ENCODE results near the gene PRTN3. TPM values are rescaled to one million over a fixed set of nuclear protein-coding genes. Genes with fewer than 3 reads are reported as not detected.

PRTN3 gene, protein sequence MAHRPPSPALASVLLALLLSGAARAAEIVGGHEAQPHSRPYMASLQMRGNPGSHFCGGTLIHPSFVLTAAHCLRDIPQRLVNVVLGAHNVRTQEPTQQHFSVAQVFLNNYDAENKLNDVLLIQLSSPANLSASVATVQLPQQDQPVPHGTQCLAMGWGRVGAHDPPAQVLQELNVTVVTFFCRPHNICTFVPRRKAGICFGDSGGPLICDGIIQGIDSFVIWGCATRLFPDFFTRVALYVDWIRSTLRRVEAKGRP
- not detected for polyA plus RNA-seq (2013, experiment 1 of 2)
- polyA plus RNA-seq (2013, experiment 2 of 2), result 0.04 TPM

DNA sequence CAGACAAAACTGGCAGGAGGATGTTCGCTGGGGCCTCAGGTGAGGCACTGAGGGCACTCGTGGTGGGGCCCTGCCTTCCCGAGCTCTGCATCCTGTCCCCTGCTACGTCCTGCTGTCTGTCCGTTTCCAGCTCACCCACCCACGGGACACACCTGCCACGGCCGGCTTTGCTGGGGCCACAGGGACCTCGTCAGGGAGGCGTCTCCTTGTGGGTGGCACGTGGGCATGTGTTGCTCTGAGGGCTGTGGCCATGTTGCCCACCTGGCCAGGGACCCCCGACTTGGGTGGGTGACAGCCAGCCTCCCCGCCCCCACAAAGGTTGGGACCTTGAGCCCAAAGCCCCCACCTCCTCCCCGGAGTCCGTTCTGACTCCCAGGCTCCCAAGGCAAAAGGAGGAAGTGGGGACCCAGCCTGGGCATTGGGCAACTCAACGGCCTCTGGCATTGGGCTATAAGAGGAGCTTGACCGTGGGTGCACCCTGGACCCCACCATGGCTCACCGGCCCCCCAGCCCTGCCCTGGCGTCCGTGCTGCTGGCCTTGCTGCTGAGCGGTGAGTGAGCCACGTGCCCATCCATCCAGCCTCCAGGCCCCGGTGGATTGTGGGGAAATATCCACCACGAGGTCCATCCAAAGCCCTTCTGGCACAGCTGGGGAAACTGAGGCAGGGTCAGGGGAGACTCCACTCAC, at the start of gene PRTN3:
Gene PRTN3 (plus strand): TSS at position 481 of the 688 bp plus-strand sequence. CDS start 10 bp downstream, at position 491.
- Histone ChIP-seq H3K18ac (ENCODE audit: low read length) (no peak within 1 kb of the TSS), H3K27me3 (ENCODE audit: insufficient read depth, low read length, poor library complexity) (peaks cover 9% of the 10 kb centered on the region), H3K79me2 (ENCODE audit: control insufficient read depth, insufficient read depth, low read length) (no peaks in the 10 kb centered on the region), H2BK15ac (replicated peaks; ENCODE audit: low read depth) (no peak within 1 kb of the TSS), H2BK120ac (ENCODE audit: low read depth, low read length) (no peak within 1 kb of the TSS), H3K4me2 (ENCODE audit: low read length) (no peak within 1 kb of the TSS), H3K9ac (ENCODE audit: low read length) (no peak within 1 kb of the TSS), H3K36me3 (ENCODE audit: control insufficient read depth, insufficient read depth, low read length) (no peaks in the 10 kb centered on the region), H3K4ac (ENCODE audit: low read depth, low read length) (no peak within 1 kb of the TSS), H4K8ac (ENCODE audit: low read depth, low read length) (no peak within 1 kb of the TSS), H3K4me3 (ENCODE audit: low read length) (no peak within 1 kb of the TSS), H3K4me1 (ENCODE audit: control insufficient read depth, low read depth, low read length) (no peaks in the 10 kb centered on the region), H2AK5ac (ENCODE audit: low read length) (no peak within 1 kb of the TSS), H3K56ac (ENCODE audit: low read length) (no peak within 1 kb of the TSS), H4K5ac (ENCODE audit: low read length) (no peak within 1 kb of the TSS), H3K79me1 (ENCODE audit: low read length) (no peaks in the 10 kb centered on the region), H3K23ac (ENCODE audit: low read length) (no peak within 1 kb of the TSS), H3K27ac (ENCODE audit: low read depth, low read length) (no peak within 1 kb of the TSS), H2BK5ac (ENCODE audit: low read length) (no peak within 1 kb of the TSS)
- no CpG with 5 or more reads among the region's 24 CpGs for WGBS (ENCODE audit: extremely low coverage, insufficient coverage, low lambda C conversion rate)
- no peak for DNase-seq

DNA sequence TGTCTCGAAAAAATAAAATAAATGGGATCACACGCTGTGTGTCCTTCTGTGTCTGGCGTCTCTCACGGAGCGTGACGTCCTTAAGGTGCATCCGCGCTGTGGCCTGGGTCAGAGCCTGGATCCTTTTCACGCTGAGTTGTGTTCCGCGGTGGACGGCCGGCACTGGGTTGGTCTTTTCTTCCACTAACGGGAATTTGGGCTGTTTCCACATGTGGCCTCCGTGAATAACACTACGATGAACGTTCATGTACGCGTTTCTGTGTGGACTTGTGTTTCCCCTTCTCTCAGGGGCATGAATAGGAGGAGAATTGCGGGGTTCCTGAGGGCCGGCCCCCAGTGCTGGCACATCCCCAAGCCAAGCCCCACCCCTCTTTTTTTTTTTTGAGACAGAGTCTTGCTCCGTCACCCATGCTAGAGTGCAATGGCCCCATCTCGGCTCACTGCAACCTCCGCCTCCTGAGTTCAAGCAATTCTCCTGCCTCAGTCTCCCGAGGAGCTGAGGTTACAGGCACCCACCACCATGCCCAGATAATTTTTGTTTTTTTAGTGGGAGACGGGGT, 49.7 kb upstream of the PRTN3 start:
- Histone ChIP-seq H4K5ac (ENCODE audit: low read length) (no peak overlapping the region), H3K79me2 (ENCODE audit: control insufficient read depth, insufficient read depth, low read length) (no peaks in the 10 kb centered on the region), H3K27me3 (ENCODE audit: insufficient read depth, low read length, poor library complexity) (no peaks in the 10 kb centered on the region), H3K79me1 (ENCODE audit: low read length) (no peaks in the 10 kb centered on the region), H3K56ac (ENCODE audit: low read length) (peak overlapping the region; percentile 64), H3K4me1 (ENCODE audit: control insufficient read depth, low read depth, low read length) (no peaks in the 10 kb centered on the region), H2AK5ac (ENCODE audit: low read length) (peak overlapping the region; percentile 69), H3K4me2 (ENCODE audit: low read length) (no peak overlapping the region), H3K9ac (ENCODE audit: low read length) (no peak overlapping the region), H3K18ac (ENCODE audit: low read length) (peak overlapping the region; percentile 71), H2BK120ac (ENCODE audit: low read depth, low read length) (no peak overlapping the region), H3K36me3 (ENCODE audit: control insufficient read depth, insufficient read depth, low read length) (no peaks in the 10 kb centered on the region), H3K23ac (ENCODE audit: low read length) (no peak overlapping the region), H2BK5ac (ENCODE audit: low read length) (no peak overlapping the region), H3K27ac (ENCODE audit: low read depth, low read length) (no peak overlapping the region), H3K4ac (ENCODE audit: low read depth, low read length) (peak overlapping the region; percentile 66), H4K8ac (ENCODE audit: low read depth, low read length) (no peak overlapping the region), H3K4me3 (ENCODE audit: low read length) (no peak overlapping the region), H2BK15ac (replicated peaks; ENCODE audit: low read depth) (no peak overlapping the region)
- no CpG with 5 or more reads among the region's 26 CpGs for WGBS (ENCODE audit: extremely low coverage, insufficient coverage, low lambda C conversion rate)
- no peak for DNase-seq

DNA sequence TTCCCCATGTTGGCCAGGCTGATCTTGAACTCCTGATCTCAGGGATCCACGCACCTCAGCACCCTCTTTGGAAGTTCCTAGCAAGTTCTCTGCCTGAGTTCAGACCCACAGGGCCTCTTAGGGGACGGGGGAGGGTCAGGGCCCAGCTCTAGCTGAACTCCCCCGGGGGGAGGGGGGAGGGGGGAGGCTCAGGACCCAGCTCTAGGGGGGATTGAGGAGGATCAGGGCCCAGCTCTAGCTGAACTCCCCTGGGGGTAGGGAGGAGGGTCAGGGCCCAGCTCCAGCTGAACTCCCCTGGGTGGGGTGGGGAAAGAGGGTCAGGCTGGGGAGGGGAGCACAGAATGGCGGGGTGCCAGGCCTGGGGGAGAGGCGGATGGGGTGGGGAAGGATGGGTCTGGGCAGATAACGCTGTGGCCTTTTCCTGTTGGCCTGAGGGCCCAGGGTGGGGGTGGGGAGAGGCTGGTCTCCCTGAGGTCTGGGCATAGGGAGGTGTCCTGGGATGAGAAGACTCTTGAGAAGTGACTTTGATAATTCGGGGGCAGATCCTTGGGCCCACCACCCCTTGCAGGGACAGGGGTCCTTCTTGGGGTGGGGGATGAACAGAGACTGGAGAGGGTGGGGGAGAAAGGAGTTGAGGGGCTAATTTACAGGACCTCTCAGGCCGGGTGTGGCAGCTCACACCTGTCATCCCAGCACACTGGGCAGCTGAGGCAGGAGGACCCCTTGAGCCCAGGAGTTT, 49.1 kb upstream of the PRTN3 start:
- Histone ChIP-seq H4K8ac (ENCODE audit: low read depth, low read length) (peak overlapping the region; percentile 84), H3K36me3 (ENCODE audit: control insufficient read depth, insufficient read depth, low read length) (no peaks in the 10 kb centered on the region), H3K79me1 (ENCODE audit: low read length) (no peaks in the 10 kb centered on the region), H3K4me3 (ENCODE audit: low read length) (no peak overlapping the region), H2BK120ac (ENCODE audit: low read depth, low read length) (no peak overlapping the region), H3K27me3 (ENCODE audit: insufficient read depth, low read length, poor library complexity) (no peaks in the 10 kb centered on the region), H3K4ac (ENCODE audit: low read depth, low read length) (peak overlapping the region; percentile 66), H3K23ac (ENCODE audit: low read length) (no peak overlapping the region), H2AK5ac (ENCODE audit: low read length) (no peak overlapping the region), H2BK15ac (replicated peaks; ENCODE audit: low read depth) (no peak overlapping the region), H3K79me2 (ENCODE audit: control insufficient read depth, insufficient read depth, low read length) (no peaks in the 10 kb centered on the region), H3K9ac (ENCODE audit: low read length) (no peak overlapping the region), H3K4me2 (ENCODE audit: low read length) (no peak overlapping the region), H3K56ac (ENCODE audit: low read length) (peak overlapping the region; percentile 71), H4K5ac (ENCODE audit: low read length) (no peak overlapping the region), H3K18ac (ENCODE audit: low read length) (peak overlapping the region; percentile 71), H2BK5ac (ENCODE audit: low read length) (no peak overlapping the region), H3K27ac (ENCODE audit: low read depth, low read length) (no peak overlapping the region), H3K4me1 (ENCODE audit: control insufficient read depth, low read depth, low read length) (no peaks in the 10 kb centered on the region)
- whole genome bisulfite sequencing (ENCODE audit: extremely low coverage, insufficient coverage, low lambda C conversion rate), result no CpG with 5 or more reads among the region's 8 CpGs
- no peak for DNase-seq

DNA sequence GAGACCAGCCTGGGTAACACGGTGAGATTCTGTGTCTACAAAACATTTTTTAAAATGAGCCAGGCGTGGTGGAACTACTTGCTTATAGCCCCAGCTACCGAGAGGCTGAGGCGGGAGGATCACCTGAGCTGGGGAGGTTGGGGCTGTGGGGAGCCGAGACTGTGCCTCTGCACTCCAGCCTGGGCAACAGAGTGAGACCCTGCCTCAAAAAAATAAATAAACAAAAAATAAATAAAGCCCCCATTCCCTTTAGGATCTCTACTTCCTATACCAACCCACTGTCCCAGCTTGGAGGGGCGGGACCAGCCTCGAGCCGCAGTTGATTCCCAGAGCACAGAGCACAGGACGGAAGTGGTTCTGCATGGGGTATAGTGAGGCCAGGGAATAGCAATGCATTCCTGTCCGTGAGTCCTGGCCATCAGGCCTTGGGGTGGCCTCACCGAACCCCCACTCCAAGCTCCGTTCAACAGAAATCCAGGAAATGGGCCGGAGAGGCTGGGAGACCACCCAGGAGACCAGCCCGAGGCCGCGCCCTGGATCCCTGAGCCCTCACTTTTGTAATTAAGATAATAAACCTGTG, 48.4 kb upstream of the PRTN3 start:
- no peak for DNase-seq
- Histone ChIP-seq H4K5ac (ENCODE audit: low read length) (no peak overlapping the region), H3K79me2 (ENCODE audit: control insufficient read depth, insufficient read depth, low read length) (no peaks in the 10 kb centered on the region), H3K4me3 (ENCODE audit: low read length) (no peak overlapping the region), H3K4me1 (ENCODE audit: control insufficient read depth, low read depth, low read length) (no peaks in the 10 kb centered on the region), H3K9ac (ENCODE audit: low read length) (no peak overlapping the region), H3K36me3 (ENCODE audit: control insufficient read depth, insufficient read depth, low read length) (no peaks in the 10 kb centered on the region), H3K4me2 (ENCODE audit: low read length) (no peak overlapping the region), H2AK5ac (ENCODE audit: low read length) (no peak overlapping the region), H3K56ac (ENCODE audit: low read length) (peak overlapping the region; percentile 71), H2BK5ac (ENCODE audit: low read length) (no peak overlapping the region), H3K18ac (ENCODE audit: low read length) (no peak overlapping the region), H3K27me3 (ENCODE audit: insufficient read depth, low read length, poor library complexity) (no peaks in the 10 kb centered on the region), H3K79me1 (ENCODE audit: low read length) (no peaks in the 10 kb centered on the region), H4K8ac (ENCODE audit: low read depth, low read length) (no peak overlapping the region), H2BK120ac (ENCODE audit: low read depth, low read length) (no peak overlapping the region), H3K27ac (ENCODE audit: low read depth, low read length) (no peak overlapping the region), H3K4ac (ENCODE audit: low read depth, low read length) (no peak overlapping the region), H3K23ac (ENCODE audit: low read length) (no peak overlapping the region), H2BK15ac (replicated peaks; ENCODE audit: low read depth) (no peak overlapping the region)
- WGBS (ENCODE audit: extremely low coverage, insufficient coverage, low lambda C conversion rate), result no CpG with 5 or more reads among the region's 16 CpGs

DNA sequence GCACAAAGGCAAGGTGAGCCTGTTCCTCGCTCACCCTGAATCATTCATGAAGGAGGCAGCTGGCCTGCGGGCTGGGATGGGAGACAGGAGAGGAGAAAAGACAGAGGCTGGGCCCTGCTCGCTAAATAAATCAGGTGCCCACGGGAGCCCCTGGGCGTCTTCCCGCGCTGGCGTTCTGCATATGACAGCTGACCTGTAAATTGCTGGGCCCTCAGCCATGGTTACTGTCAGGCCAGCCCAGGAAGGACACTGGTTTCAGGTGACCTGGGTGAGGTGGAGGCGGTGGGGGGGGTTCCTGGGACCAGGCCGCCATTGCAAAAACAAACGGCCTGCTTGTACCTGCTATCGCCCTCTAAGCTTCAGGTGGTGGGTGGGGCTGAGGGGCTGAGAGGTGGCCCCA, 47.0 kb upstream of the PRTN3 start:
- no peak for DNase-seq
- Histone ChIP-seq H3K23ac (ENCODE audit: low read length) (no peak overlapping the region), H4K5ac (ENCODE audit: low read length) (no peak overlapping the region), H2BK120ac (ENCODE audit: low read depth, low read length) (no peak overlapping the region), H3K36me3 (ENCODE audit: control insufficient read depth, insufficient read depth, low read length) (no peaks in the 10 kb centered on the region), H3K79me1 (ENCODE audit: low read length) (no peaks in the 10 kb centered on the region), H4K8ac (ENCODE audit: low read depth, low read length) (no peak overlapping the region), H3K4me3 (ENCODE audit: low read length) (no peak overlapping the region), H3K27ac (ENCODE audit: low read depth, low read length) (no peak overlapping the region), H3K4me1 (ENCODE audit: control insufficient read depth, low read depth, low read length) (no peaks in the 10 kb centered on the region), H3K18ac (ENCODE audit: low read length) (no peak overlapping the region), H3K4me2 (ENCODE audit: low read length) (no peak overlapping the region), H3K27me3 (ENCODE audit: insufficient read depth, low read length, poor library complexity) (no peaks in the 10 kb centered on the region), H3K79me2 (ENCODE audit: control insufficient read depth, insufficient read depth, low read length) (peaks cover 9% of the 10 kb centered on the region), H2BK5ac (ENCODE audit: low read length) (no peak overlapping the region), H2BK15ac (replicated peaks; ENCODE audit: low read depth) (no peak overlapping the region), H2AK5ac (ENCODE audit: low read length) (no peak overlapping the region), H3K4ac (ENCODE audit: low read depth, low read length) (no peak overlapping the region), H3K56ac (ENCODE audit: low read length) (no peak overlapping the region), H3K9ac (ENCODE audit: low read length) (no peak overlapping the region)
- WGBS (ENCODE audit: extremely low coverage, insufficient coverage, low lambda C conversion rate), result no CpG with 5 or more reads among the region's 12 CpGs

Data from mesendoderm (in vitro differentiated cells).